Measurements from ENCODE around the gene TSPAN9. TPM values are rescaled to one million over a fixed set of nuclear protein-coding genes. Genes with fewer than 3 reads are reported as not detected.
A peak's percentile ranks its signal among the peaks of the same experiment; 100 is the strongest.

Gene TSPAN9
- total RNA-seq, 1 experiment from 2014 or later: 13.2 TPM

DNA sequence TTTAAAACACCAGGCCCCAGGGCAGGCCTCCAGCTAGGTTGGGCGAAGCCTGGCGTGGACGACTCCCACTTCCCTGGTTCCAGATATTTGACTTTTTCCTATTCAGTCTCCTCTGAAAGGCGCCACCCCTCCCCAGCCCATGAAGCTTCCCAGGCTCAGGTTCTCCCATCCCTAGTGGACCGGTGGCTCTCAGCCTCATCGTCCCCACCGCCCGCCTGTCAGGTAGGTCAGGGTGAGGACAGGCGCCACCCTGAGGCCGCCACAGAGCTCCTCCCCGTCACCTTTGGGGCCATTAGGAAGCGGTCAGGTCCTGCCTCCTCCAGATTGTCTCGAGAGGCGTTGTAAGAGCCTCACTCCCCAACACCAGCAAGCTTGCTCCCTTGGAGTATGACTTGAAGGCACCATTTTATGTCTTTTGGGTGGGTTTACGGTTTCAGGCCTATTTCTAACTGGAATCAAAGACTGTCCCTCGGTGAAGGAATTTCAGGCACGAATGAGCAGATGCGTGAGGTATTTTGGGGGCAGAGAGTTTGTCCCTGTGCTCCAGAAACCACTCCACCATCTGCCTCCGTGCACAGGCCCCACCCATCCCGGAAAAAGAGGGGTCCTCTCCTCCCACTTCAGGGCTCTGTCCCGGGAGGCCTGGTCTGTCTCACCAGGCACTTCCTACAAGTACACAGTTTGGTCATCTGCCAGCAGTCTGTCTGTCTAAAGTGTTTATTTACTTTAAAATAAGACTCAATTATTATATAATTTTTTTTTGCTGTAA, 55.6 kb downstream of the TSPAN9 start:
- intact Hi-C loops (cut with micrococcal nuclease): loop anchor here (10.0 kb wide), 1 partner anchor 672 kb away; no protein-coding TSS in a partner anchor
- Histone ChIP-seq H3K36me3 (ENCODE audit: control insufficient read depth in 1 of 2, insufficient read depth in 2 of 2, low read length in 2 of 2) (no peaks in the 10 kb centered on the region), H3K9me3 (ENCODE audit: control insufficient read depth in 1 of 2, insufficient read depth in 1 of 2, low read depth in 1 of 2, low read length in 2 of 2) (no peaks in the 10 kb centered on the region), H3K79me2 (ENCODE audit: insufficient read depth, low read length) (no peaks in the 10 kb centered on the region), H3K27me3 (ENCODE audit: insufficient read depth, low read length) (no peaks in the 10 kb centered on the region), H3K9me2 (ENCODE audit: insufficient read depth) (no peaks in the 10 kb centered on the region), H2AFZ (ENCODE audit: low read depth, low read length, poor library complexity, severe bottlenecking) (no peak overlapping the region), H3K27ac (ENCODE audit: low read depth, low read length) (no peak overlapping the region), H4K20me1 (ENCODE audit: insufficient read depth) (no peaks in the 10 kb centered on the region; the same call in 1 of the 2 replicates), H3K4me1 (ENCODE audit: control insufficient read depth in 1 of 2, insufficient read depth in 2 of 2, low read length in 2 of 2) (peaks cover 4 to 6% of the 10 kb centered on the region in 2 experiments; a peak in 2 of 4 replicates), H3K4me3 (replicated peaks in 1 of 2; ENCODE audit: low read depth in 1 of 2, low read length in 2 of 2) (no peak overlapping the region), H3K4me2 (ENCODE audit: low read length) (no peak overlapping the region), H3K9ac (ENCODE audit: low read length) (no peak overlapping the region)
- no peak for DNase-seq (ENCODE audit: low read depth, low spot score)
- no peak for ATAC-seq
- CTCF ChIA-PET: interaction anchor here (0.8 to 1.5 kb wide), 2 partner anchors 60 to 142 kb away, joined by 5 to 8 read pairs; no protein-coding TSS in a partner anchor
- BruUV-seq (replicated peaks): no TSS peak
- TF ChIP-seq SP1 (IDR thresholded peaks at IDR 0.05; ENCODE audit: low read depth) (no peak), FOSL1 (IDR thresholded peaks at IDR 0.05; ENCODE audit: low read depth) (no peak), CTCF (IDR thresholded peaks at IDR 0.05 in 2 of 3, conservative IDR thresholded peaks at IDR 0.05 in 1 of 3; ENCODE audit: borderline replicate concordance in 1 of 3, insufficient read depth in 1 of 3, low read depth in 2 of 3, low read length in 2 of 3) (0 out of 6 replicates have a peak, but pooled peaks of 1 of the 3 experiments have one; percentile 9), TCF7L2 (IDR thresholded peaks at IDR 0.05; ENCODE audit: borderline replicate concordance, extremely low read depth, insufficient read depth, insufficient read length) (no peak), CBX3 (IDR thresholded peaks at IDR 0.05; ENCODE audit: low read depth) (no peak), ZFX (IDR thresholded peaks at IDR 0.05) (no peak)
- RAD21 ChIA-PET (ENCODE audit: low non-redundant PET in 1 of 2, low total read pairs in 2 of 2, uncharacterized antibody in 2 of 2, unreplicated experiment in 2 of 2): no interaction called here
- POLR2A ChIA-PET: no interaction called here

Measured in HCT116 (cell line).